Suprapubic skin (tissue), 3 donors: Measurements from ENCODE around the gene LRRN4.

ENCODE experiments used
- EP300 ChIP-seq: sonication (generic); formaldehyde crosslinking; IDR thresholded peaks from one replicate; pipeline ENCODE4 v1.6.1; 2017; ENCODE audit warnings: antibody characterized with exemption
- POLR2A ChIP-seq, 2 donors: fragments of 450-650 bp; IDR thresholded peaks; one replicate each; pipeline ENCODE4 v1.6.1; 2017; ENCODE audit warnings: antibody characterized with exemption in 2 of 2, mild to moderate bottlenecking in 2 of 2, moderate library complexity in 2 of 2
- TF ChIP-seq, protein P1 (sequence below), 2 donors: fragments of 200-600 bp in 1 of 2; fragments of 450-650 bp in 1 of 2; sonication (generic) in 1 of 2; IDR thresholded peaks; one replicate each; pipeline ENCODE4 v1.5.1; 2016 to 2019; ENCODE audit warnings: antibody characterized with exemption in 2 of 2, mild to moderate bottlenecking in 1 of 2, moderate library complexity in 1 of 2

DNA sequence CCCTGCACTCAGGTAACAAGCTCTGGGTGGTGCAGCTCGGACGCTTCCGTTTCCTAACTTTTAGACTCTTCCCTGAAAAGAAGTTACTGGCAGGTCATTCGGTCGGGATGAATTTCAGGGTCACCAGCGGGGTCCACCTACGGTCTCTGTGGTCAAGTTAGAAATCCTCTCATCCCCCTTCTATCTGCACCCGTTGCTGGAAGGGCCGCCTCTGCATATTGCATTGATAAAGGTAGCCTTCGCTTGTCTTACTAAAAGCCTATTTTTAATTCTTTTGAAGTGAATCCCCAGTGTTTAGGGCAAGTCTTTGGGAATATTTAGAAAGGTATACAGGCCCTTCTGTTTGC, 47.3 kb downstream of the LRRN4 start:
- TF ChIP-seq EP300 (no peak), POLR2A (IDR thresholded peaks at IDR 0.05) (no peak)
- TF ChIP-seq, protein P1, sequence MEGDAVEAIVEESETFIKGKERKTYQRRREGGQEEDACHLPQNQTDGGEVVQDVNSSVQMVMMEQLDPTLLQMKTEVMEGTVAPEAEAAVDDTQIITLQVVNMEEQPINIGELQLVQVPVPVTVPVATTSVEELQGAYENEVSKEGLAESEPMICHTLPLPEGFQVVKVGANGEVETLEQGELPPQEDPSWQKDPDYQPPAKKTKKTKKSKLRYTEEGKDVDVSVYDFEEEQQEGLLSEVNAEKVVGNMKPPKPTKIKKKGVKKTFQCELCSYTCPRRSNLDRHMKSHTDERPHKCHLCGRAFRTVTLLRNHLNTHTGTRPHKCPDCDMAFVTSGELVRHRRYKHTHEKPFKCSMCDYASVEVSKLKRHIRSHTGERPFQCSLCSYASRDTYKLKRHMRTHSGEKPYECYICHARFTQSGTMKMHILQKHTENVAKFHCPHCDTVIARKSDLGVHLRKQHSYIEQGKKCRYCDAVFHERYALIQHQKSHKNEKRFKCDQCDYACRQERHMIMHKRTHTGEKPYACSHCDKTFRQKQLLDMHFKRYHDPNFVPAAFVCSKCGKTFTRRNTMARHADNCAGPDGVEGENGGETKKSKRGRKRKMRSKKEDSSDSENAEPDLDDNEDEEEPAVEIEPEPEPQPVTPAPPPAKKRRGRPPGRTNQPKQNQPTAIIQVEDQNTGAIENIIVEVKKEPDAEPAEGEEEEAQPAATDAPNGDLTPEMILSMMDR (IDR thresholded peaks at IDR 0.05), result no peak
